HG03103 (cell line): Measurements from ENCODE around the gene COL24A1.
"Not testable (repeated sequence)": the region's sequence is repeated elsewhere in the genome, so short reads cannot be mapped to it uniquely, and the experiment has no call there.

Source experiments
- ATAC-seq: cut with Tn5 transposase; IDR thresholded peaks from one replicate; pipeline ENCODE4 v1.9.1; 2021; ENCODE audit warnings: low read depth; ENCODE audit not compliant: unreplicated experiment

The COL24A1 gene

DNA sequence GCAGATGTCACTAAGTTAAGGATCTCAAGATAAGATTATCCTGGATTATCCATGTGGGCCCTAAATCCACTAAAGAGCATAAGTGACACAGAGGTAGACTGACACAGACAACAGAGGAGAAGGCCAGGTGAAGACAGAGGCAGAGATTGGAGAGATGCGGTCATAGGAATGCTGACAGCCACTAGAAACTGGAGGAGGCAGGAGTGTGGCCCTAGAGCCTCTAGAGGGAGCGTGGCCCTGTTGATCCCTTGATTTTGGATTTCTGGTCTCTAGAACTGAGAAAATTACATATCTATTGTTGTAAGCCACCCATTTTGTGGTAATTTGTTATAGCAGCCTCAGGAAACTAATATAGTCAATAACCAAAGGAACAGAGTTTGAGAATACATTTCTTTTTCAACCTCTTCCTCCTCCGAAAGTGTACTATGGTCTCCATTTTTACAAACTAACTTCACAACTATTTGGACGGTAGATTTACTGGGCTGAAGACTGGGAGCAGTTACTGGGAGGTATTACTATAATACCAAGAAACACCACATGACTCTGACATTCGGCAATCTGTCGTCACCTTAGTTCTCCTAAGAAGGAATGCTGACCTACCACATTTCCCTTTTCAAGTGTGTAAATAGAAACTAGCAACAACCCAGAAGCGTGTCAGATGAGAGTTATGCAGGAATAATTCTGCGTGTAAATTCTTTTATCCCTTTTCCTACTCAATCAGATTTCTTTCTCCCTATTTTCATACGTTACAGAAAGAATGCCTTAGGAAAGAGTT lies 332.3 kb downstream of the COL24A1 start:
- ATAC-seq, result no peak

DNA sequence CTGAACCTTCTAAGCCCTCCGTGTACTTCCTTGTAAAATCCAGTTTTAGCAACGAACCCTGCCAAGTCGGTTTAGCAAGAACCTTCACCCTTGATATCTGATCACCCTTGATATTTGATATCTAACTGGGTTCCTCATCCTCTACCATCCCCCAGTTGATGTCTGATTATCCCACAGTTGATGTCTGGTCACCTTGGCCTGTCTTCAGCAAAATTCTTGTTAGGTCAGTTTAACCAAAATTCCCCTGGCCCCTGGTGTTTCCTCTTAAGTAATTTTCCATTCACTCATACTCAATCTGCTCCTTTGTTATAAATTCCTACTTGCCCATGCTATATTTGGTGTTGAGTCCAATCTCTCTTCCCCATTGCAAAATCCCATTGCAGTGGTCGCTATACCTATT lies 333.9 kb downstream of the COL24A1 start:
- no peak for ATAC-seq

DNA sequence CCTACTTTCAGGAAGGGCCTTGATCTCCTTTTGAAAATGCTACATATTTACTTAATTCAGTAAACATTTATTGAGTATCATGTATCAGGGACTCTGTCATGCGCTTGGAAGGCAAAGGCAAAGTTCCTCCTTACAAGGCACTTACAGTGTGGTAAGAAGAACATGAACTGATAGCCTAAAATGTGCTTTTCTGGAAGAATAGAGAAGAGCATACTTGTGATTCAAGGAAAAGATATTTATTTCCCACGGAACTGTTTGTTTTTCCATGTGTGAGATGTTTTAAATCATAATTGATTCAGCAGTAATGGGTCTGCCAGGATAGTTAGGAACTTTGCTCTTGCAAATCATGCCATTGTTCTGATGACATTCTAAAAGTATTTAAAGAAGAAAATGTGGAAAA lies 338.2 kb downstream of the COL24A1 start:
- ATAC-seq, result no peak

DNA sequence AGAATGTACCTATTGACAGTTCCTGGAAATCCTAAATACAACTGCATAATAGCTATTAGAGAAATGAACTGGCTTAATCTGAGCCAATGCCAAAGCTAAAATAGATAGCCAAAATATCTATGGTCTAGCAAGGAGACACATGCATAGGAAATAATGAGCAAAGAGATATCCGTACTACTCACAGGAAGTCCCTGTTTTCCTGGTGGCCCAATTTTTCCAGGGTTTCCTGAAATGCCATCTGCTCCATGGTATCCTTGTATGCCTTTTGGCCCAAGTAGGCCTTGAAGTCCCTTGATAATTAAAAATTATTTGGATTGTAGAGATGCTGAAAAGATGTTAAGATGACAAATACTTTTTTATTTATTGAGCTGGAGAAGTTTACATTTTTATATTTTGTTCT lies 340.0 kb downstream of the COL24A1 start:
- no peak for ATAC-seq

DNA sequence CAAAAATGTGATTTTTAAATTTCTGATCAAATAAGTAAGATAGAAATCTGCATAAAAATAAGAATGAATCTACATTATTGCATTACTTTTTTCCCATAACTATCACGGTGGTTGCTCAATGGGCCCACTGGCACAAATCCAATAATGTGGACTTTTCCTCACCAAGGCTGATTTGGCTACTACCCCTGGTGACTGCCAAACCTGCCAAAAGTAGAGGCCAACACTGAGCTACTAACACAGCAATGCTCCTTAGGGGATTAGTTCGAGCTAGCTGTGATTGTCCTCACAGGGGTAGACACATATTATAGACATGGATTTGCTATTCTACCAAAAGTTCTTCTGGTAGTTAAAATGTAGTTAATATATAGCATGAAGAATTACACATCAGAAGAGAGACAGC lies 340.7 kb downstream of the COL24A1 start:
- ATAC-seq, result no peak

DNA sequence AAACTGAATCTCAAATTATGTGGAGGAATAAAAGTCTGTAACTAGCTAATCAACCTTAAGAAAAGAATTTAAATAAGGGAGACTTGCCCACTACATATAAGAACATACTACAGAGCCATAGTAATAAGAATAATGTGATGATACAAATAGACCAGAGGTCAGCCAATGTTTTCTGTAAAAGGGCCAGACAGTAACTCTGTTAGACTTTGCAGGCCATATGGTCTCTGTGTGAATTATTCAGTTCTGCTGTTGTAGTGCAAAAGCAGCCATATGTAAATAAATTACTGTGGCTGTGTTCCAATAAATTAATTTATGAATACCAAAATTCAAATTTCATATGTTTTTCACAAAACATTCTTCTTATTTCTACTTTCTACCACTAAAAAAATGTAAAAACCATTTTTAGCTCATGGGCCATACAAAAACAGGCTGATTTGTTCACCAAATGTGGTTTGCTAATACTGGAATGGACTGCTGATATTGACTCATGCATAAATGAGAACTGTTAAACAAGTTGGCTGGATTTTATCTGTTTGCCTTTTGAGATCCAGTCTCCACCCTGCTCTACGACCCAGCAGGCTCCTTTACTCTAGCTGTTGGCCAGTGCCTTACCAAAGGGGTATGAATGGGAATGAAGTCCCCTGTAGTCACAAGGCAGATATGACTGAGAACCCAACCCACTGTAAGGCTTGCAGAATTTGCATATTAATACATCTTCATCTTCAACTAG lies 350.2 kb downstream of the COL24A1 start:
- ATAC-seq, result no peak

DNA sequence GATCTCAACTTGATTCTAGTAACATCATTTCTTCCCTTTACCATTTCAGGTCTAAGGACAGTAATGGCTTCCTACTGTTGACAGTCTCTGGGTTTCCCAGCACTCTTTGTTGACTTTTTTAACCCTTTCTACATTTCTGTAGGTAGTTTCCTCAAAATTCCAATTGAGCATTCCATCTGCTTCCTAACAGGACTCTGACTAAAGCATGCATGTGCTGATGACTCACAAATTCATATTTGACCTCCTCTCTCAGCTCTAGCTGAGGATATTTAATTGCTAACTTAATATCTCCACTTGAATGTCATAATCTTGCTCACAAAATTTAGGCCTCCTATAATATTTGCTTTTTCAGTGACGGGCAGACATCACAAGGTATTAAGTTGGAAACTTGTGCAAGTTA lies 355.1 kb downstream of the COL24A1 start:
- no peak for ATAC-seq

DNA sequence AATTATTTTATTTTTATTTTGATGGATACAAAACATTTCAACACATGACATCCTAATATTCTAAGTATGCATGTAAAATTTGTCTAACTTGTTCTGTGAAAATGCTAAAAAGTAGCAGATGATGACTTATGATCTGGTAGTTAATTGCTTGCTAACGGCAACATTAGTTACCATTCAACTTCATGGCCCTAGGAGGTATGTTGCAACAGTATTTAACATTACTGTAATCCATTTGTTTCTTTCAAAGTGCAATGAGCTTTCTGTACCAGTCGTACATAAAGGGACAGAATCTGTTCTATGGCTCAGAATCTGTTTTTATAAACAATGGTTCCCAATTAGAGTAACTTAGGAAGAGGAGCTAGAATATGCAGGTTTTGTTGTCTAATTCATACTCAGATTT lies 356.8 kb downstream of the COL24A1 start:
- ATAC-seq, result no peak

DNA sequence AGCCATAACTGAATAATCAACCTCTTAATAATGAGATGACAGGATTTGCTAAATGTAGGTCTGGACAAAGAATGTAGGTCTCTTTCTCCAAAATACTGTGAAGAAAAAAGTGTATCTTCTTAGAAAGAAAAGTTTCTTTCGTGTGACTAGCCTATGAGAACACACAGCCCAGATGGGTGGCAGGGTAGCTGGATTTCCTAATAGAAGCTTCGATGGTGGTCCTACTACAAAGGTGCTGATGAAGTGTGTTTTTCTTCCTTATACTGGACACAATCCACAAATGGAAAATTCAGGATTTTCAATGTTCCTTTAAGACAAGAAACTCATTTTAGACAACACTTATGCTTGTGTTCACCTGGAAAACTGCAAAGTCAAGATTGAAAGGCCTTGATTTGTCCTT lies 358.2 kb downstream of the COL24A1 start:
- ATAC-seq, result no peak

DNA sequence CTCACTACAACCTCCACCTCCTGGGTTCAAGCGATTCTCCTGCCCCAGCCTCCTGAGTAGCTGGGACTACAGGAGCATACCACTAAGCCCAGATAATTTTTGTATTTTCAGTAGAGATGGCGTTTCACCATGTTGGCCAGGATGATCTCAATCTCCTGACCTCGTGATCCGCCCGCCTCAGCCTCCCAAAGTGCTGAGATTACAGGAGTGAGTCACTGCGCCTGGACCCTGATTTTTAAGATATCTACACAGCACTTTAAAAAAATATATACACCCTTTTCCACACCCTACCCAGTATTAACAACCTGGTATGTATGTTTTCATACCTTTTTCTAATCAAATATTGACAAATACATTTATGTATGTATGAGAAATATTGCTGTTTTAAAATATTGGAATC lies 379.6 kb downstream of the COL24A1 start:
- not testable (repeated sequence) for ATAC-seq

DNA sequence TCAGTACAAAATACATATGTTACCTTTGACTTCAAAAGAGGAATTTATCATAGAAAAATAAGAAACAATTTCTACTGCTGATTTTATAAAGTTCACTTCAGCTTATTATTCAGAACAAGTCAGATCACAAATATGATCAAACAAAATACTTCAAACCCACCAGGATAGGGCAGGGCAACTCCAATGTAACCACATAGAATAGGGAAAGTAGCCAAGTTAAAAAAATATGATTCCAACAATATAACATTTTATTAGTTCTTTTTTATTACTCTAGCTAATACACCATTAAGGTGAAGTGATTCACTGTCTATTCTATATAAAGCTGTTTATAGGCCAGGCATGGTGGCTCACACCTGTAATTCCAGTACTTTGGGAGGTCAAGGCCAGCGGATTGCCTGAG lies 393.8 kb downstream of the COL24A1 start:
- ATAC-seq, result no peak

DNA sequence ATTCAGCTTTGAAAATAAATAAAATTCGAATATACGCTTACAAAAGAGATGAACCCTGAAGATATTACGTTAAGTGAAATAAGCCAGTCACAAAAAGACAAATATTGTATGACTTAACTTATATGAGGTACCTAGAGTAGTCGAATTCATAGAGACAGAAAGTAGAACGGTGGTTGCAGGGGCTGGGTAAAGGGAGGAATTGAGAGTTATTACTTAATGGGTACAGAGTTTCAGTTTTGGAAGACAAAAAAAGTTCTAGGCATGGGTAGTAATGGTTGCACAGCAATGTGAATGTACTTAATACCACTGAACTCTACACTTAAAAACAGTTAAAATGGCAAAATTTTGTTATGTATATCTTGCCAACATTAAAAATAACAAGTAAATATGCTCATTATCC lies 399.7 kb downstream of the COL24A1 start:
- ATAC-seq, result no peak

DNA sequence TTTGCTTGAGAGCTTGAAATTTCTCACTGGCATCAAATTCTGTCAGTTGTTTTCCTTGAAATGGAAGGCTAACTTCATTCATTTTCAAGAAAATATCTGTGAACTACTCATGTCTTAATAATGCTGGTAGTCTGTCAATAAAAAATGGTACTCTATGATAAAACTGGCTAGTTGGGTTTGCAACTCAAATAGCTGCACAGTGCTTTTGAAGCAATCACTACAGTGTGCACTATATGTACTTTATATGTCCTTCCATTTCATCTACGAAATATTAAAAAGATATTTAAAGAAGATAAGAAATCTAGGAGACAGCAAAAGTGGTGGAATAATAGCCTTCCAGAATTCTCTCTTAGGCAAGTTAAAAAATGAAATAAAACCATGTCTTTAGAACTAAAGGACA lies 408.5 kb downstream of the COL24A1 start:
- no peak for ATAC-seq

DNA sequence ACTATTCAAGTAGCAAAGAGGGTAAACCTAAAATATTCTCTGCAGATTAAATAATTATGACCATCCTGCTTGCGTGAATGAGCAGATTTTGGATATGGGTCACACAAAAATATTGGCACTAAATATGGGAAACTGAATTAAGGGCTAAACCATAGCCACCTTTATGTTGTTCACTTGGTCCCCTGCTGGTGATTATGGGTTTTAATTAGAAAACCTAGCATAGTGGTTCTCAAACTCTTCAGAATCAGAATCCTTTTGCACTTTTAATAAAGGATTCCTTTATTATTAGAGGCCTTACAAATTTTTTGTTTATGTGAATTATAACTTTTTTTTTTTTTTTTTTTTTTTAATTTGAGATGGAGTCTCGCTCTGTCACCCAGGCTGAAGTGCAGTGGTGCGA lies 409.8 kb downstream of the COL24A1 start:
- ATAC-seq, result no peak

DNA sequence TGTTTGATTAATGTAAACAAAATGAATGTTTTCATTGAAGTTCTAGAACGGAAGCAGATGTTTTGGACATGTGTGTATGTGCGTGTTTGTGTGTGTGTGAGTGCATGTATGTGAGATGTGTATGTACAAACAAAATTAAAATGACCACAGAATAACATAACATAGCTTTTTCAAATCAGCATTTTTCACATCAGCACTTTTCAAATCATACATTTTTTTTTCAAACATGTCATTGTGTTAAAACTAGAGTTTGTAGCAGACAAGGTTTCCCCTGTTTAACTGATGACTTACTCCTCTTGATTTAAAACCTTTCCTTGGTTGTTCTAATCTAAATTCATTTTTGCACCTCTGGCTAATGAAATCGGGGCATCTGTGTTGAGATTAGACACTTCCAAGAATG lies 412.8 kb downstream of the COL24A1 start:
- no peak for ATAC-seq

DNA sequence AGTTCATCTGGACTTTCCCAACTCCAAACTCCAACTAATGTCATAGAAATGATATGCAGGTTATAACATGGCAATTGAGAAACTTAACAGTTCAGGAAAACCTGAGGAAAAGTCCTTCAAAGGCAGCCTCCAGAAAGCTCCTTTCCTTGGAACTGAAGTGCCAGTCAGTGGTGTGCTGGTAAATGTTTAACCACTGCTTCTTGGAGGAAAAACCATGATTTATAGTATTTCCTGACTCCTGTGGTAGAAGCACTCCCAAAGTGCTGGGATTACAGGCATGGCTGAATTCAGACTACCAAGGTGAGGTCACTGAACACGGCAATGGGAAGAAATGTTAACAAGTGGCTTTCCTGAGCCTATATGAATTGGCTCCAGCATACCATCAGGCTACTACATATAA lies 421.6 kb downstream of the COL24A1 start:
- no peak for ATAC-seq

DNA sequence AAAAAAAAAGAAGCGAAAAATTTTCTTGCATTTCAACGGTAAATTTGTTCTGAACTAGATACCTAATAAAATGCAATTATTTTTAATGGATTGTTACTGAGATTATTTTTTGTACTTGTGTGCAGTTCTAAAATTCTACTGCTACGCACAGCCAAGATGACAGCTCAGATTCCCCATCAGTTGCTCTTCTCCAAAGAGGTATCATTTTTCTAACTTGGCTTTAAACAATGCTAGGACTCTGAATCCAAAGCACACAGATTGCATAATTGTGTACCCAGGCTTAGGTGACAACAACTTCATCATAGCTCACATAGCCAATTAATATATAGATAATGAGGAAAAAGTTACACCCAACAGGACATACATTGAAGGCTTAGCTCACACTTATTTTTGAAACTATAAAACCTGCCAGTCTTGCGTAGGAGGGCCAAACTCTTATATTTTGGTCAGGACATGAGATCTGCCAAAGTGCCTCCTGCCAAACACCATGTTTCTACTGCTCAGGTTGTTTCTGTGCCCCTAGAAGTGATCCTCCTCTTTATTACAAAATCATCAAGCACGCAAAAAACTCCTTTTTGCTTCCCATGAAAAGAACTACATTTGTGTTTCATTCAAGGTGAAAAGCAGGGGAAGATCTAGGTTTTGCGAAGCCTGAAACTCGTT lies 437.8 kb downstream of the COL24A1 start:
- ATAC-seq, result no peak

DNA sequence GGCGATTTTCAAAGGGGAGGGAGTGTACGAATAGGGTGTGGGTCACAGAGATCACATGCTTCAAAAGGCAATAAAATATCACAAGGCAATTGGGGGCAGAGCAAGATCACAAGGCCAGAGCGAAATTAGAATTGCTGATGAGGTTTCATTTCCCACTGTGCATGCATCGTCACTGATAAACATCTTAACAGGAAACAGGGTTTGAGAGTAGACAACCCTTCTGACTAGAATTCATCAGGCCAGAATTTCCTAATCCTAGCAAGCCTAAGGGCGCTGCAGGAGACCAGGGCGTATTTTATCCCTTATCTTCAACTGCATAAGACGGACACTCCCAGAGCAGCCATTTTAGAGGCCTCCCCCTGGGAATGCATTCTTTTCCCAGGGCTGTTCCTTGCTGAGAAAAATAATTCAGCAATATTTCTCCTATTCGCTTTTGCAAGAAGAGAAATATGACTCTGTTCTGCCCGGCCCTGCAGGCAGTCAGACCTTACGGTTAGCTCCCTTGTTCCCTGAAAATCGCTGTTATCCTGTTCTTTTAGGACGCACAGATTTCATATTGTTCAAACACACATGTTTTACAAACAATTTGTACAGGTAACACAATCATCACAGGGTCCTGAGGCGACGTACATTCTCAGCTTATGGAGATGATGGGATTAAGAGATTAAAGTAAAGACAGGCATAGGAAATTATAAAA lies 442.0 kb downstream of the COL24A1 start:
- ATAC-seq, result not testable (repeated sequence)

DNA sequence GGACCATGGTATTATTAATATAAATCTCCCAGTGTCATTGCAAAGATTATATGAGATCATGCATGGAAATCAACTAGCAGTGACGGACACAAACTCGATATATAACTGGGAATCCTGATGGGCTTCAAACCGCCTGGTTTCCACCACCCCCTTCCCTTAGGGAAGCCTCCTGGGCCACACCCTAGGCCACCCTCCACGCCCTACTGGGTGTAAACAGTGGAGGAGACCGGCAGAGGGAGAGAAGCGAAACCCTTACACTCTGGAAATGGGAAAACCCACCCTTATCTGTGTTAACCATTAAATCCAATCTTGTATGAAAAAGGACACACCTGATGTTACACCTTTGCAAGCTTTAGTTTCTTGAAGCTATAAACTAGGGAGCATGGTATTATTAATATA lies 447.7 kb downstream of the COL24A1 start:
- no peak for ATAC-seq

DNA sequence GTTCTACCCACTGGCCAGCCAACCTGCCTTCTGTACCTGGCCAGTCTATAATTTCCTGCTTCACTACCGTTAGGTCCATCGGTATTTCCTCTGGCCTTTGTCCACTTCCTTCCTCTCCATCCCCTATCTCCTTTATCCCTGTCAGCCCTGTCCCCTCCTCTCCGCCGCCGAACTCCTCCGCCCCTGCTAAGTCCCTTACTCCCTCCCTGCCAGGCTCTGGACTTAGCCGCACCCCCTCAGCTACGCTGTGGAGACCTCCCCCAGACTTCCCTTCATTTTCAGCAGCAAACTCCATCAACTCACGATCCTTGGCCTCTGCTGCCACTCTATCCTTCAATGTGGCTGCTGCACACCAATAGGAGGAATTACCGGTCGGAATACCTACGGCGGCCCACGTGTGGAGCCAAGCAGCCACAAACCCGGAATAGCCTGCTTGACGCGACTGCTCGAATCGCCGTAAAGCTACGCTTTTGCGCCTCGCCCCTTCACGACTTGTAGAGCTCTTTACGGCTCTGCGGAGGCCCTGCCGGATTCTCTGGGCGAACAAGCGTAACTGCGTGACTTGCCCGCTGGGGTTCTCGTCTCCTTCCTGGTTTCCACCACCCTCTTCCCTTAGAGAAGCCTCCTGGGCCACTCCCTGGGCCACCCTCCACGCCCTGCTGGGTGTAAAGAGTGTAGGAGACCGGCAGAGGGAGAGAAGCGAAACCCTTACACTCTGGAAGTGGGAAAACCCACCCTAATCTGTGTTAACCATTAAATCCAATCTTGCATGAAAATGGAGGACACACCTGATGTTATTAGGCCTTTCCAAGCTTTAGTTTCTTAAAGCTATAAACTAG lies 448.4 kb downstream of the COL24A1 start, which contains the start of gene ZNHIT6:
TSS of gene ZNHIT6 (minus strand) at position 444 of the 839 bp plus-strand sequence. CDS start at position 295, 149 bp downstream.
- ATAC-seq, result peak; percentile 83
